Panc1 (cell line): ENCODE measurements around the gene SMIM36. TPM values are rescaled to one million over a fixed set of nuclear protein-coding genes. Genes with fewer than 3 reads are reported as not detected.

Source experiments
- ATAC-seq: fragments of 200-7000 bp; cut with Tn5 transposase; 2 replicates; pipeline ENCODE4 v1.9.1; 2020; ENCODE audit warnings: mild to moderate bottlenecking, moderate library complexity
- BruUV-seq: library from RNA; stranded (reverse); fragments of 400-500 nt; replicated peaks from 2 replicates; lab custom pipeline; 2021; lab: Mats Ljungman, UMichigan
- CTCF ChIA-PET: fragments of 300-600 bp; sonication (Branson Sonifier 250); formaldehyde crosslinking; loops from one replicate; lab custom pipeline; 2022; ENCODE audit warnings: antibody characterized with exemption; lab: Charles Lee
- POLR2A ChIA-PET: fragments of 300-600 bp; sonication (Branson Sonifier 250); formaldehyde crosslinking; loops from one replicate; lab custom pipeline; 2022; ENCODE audit warnings: antibody characterized with exemption; lab: Charles Lee
- DNase-seq: peaks from one replicate; pipeline ENCODE4 v3.0.0-alpha.2; 2010; ENCODE audit warnings: low read depth, low spot score
- H3K27ac ChIP-seq: 2 replicates; pipeline ENCODE4 v1.5.1; 2011; ENCODE audit warnings: mild to moderate bottlenecking, low read length, inconsistent platforms
- H3K27me3 ChIP-seq: fragments of 200-500 bp; sonication (Bioruptor generic); 2 replicates; pipeline ENCODE4 v1.6.0; 2014; ENCODE audit warnings: low read length, inconsistent platforms; ENCODE audit not compliant: control insufficient read depth, insufficient read depth
- H3K36me3 ChIP-seq: fragments of 200-500 bp; sonication (Bioruptor generic); 2 replicates; pipeline ENCODE4 v1.5.1; 2014; ENCODE audit warnings: inconsistent platforms, mild to moderate bottlenecking, low read length, moderate library complexity; ENCODE audit not compliant: control insufficient read depth, insufficient read depth
- H3K4me1 ChIP-seq: 2 replicates; pipeline ENCODE4 v1.5.1; 2011; ENCODE audit warnings: inconsistent platforms, mild to moderate bottlenecking, low read length, moderate library complexity; ENCODE audit not compliant: control insufficient read depth, insufficient read depth
- H3K4me3 ChIP-seq, 2 experiments: 2 replicates each; pipeline ENCODE4 v1.5.1; 2011 to 2012; ENCODE audit warnings: low read depth in 2 of 2, low read length in 2 of 2, mild to moderate bottlenecking in 2 of 2, inconsistent platforms in 1 of 2, moderate library complexity in 1 of 2
- H3K9me3 ChIP-seq: fragments of 200-500 bp; sonication (Bioruptor generic); 2 replicates; pipeline ENCODE4 v1.5.1; 2014; ENCODE audit warnings: low read depth, mild to moderate bottlenecking, inconsistent platforms, low read length, moderate library complexity; ENCODE audit not compliant: control insufficient read depth, insufficient read depth
- CTCF ChIP-seq: fragments of 450-650 bp; IDR thresholded peaks from 2 replicates; pipeline ENCODE4 v1.5.1; 2017; ENCODE audit warnings: mild to moderate bottlenecking
- POLR2AphosphoS5 ChIP-seq: IDR thresholded peaks from 2 replicates; pipeline ENCODE4 v1.6.1; 2012; ENCODE audit warnings: mild to moderate bottlenecking, low read depth, low read length, moderate library complexity
- REST ChIP-seq, 2 experiments: IDR thresholded peaks; 2 replicates each; pipeline ENCODE4 v1.6.1; 2011 to 2012; ENCODE audit warnings: low read depth in 2 of 2, control low read depth in 1 of 2, low read length in 1 of 2, mild to moderate bottlenecking in 1 of 2, moderate library complexity in 1 of 2; ENCODE audit not compliant: insufficient read depth in 1 of 2
- SIN3A ChIP-seq: IDR thresholded peaks from 2 replicates; pipeline ENCODE4 v1.6.1; 2012; ENCODE audit warnings: low read depth, mild to moderate bottlenecking, low read length, moderate library complexity, borderline replicate concordance; ENCODE audit not compliant: insufficient read depth
- TCF7L2 ChIP-seq: IDR thresholded peaks from 2 replicates; pipeline ENCODE4 v1.6.1; 2011; ENCODE audit warnings: mild to moderate bottlenecking, low read depth, low read length, inconsistent platforms
- in situ Hi-C: cut with HindIII; loops from 2 replicates; pipeline ENCODE4 v1.10.0; 2016; ENCODE audit warnings: low sequenced_read_pairs, low pct_unique_long_range_greater_than_20kb
- intact Hi-C: fragments of 100-400 bp; cut with micrococcal nuclease; formaldehyde crosslinking; loops from one replicate; pipeline ENCODE4 v1.10.0; 2022; ENCODE audit not compliant: unreplicated experiment
- total RNA-seq: library from RNA; stranded (reverse); gene quantifications from one replicate; pipeline ENCODE4 v1.2.1, GENCODE V29; 2021; ENCODE audit not compliant: unreplicated experiment

Gene SMIM36
- total RNA-seq, 1 experiment from 2014 or later, result not detected

GRCh38 chr17:55451203-55451641 is 60.0 kb downstream of the SMIM36 start:
- Histone ChIP-seq H3K4me3 (no peak overlapping the region), H3K27me3 (no peaks in the 10 kb centered on the region), H3K4me1 (no peaks in the 10 kb centered on the region), H3K27ac (no peak overlapping the region), H3K9me3 (no peaks in the 10 kb centered on the region), H3K36me3 (no peaks in the 10 kb centered on the region)
- intact Hi-C loops (no loop called here), in situ Hi-C loops (no loop called here)
- ATAC-seq (no peak), DNase-seq (no peak)
- POLR2A ChIA-PET, result no interaction called here
- TF ChIP-seq REST (IDR thresholded peaks at IDR 0.05; ENCODE audit: insufficient read depth in 1 of 2, low read depth in 2 of 2, low read length in 1 of 2) (no peak), POLR2AphosphoS5 (no peak), TCF7L2 (no peak), CTCF (no peak), SIN3A (no peak)
- CTCF ChIA-PET, result no interaction called here
- no TSS peak for BruUV-seq

- H3K36me3 ChIP-seq, result no peaks in the 10 kb centered on the region
- POLR2A ChIA-PET, result no interaction called here
- BruUV-seq, result no TSS peak
- in situ Hi-C loops (no loop called here), intact Hi-C loops (no loop called here)
- no peaks in the 10 kb centered on the region for H3K27me3 ChIP-seq
- H3K9me3 ChIP-seq, result no peaks in the 10 kb centered on the region
- TF ChIP-seq CTCF (no peak), TCF7L2 (no peak), REST (IDR thresholded peaks at IDR 0.05; ENCODE audit: insufficient read depth in 1 of 2, low read depth in 2 of 2, low read length in 1 of 2) (no peak), SIN3A (no peak), POLR2AphosphoS5 (no peak)
- no peak overlapping the region for H3K4me3 ChIP-seq
- CTCF ChIA-PET, result no interaction called here
- H3K27ac ChIP-seq, result no peak overlapping the region
- no peaks in the 10 kb centered on the region for H3K4me1 ChIP-seq
- ATAC-seq (no peak), DNase-seq (no peak)
Measured at GRCh38 chr17:55450232-55450825, 60.9 kb downstream of the SMIM36 start.
